Hematopoietic multipotent progenitor cell treated with erythropoietin and hydrocortisone succinate and interleukin-3 and kit ligand, for 6 days (in vitro differentiated cells): Measurements from ENCODE around the gene DIPK1A.
A peak's percentile ranks its signal among the peaks of the same experiment; 100 is the strongest.
"Not testable (repeated sequence)": the region's sequence is repeated elsewhere in the genome, so short reads cannot be mapped to it uniquely, and the experiment has no call there.

ENCODE experiments used
- DNase-seq: peaks from one replicate; pipeline ENCODE4 v3.0.0-alpha.2; 2015

DIPK1A gene

DNA sequence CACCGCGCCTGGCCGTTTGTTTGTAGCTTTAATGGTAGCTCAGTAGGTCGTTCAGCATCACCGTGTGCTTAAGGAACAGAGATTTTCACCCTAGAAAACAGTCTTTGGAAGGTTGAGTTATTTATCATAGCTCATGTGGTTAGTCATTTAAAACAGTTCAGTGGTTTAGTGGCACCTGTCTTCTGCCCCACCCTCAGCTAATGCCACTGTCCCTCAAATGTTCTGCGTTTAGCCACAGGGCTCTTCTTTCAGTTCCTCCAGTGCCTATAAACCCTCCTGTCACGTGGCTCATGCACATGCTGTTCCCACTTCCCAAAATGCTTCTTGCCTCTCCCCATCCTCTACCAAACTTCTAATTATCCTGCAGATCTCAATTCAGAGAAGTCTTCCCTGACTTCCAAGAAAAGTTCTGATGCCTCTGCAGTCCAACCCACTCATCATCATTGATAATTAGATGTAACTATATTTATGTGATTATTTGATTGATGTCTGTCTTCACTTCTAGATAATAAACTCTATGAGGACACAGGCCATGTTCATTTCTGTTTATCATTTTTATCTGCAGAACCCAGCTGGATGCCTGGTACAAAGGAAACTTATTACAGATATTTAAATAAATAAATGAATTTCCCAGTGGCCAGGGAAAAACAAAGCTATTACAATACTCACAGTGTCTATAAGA lies 14.4 kb upstream of the DIPK1A start:
- DNase-seq, result no peak

DNA sequence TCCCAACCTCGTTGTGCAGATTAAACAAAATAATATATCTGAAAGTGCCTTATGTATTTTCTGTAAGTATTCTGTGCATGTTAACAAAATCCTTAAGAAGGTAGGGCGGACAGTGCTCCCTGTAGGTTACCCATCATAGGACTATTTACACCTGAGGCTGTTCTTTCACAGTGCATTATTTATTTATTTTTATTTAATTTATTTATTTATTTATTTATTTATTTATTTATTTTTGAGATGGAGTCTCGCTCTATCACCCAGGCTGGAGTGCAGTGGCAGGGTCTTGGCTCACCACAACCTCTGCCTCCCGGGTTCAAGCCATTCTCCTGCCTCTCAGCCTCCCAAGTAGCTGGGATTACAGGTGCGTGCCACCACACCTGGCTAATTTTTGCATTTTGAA lies 12.8 kb upstream of the DIPK1A start:
- DNase-seq, result not testable (repeated sequence)

DNA sequence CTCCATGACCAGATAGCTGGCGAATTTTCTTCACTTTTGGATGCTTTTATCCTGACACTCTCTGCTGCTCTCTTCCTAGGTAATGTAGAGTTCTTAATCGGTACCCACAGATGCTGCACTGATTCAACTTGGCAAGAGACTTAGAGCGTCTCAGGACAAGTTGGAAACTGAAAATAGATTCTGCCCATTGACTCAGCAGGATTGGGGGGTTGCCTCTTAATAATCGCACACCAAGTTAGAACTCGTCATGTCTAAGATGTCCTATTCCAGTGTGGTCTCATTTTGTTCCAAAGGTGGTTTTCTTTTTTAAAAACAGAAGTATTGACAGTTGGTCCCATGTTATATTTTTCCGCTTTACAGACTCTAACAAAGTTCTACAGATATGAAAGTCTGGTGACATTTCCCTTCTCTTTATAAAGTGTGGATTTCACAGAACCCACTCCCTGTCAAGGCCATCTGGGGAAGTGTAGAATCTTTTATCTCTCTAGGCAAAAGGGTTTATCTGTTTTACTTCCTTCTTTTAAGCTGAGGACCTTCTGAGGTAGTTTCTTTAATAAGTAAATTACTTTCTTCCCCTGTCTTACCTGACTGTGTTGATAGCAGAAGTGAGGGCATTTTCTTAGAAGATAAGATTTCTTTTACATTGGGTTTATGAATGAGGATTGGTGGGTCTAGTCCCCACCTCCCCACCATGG lies 12.1 kb upstream of the DIPK1A start:
- DNase-seq, result peak; percentile 49

DNA sequence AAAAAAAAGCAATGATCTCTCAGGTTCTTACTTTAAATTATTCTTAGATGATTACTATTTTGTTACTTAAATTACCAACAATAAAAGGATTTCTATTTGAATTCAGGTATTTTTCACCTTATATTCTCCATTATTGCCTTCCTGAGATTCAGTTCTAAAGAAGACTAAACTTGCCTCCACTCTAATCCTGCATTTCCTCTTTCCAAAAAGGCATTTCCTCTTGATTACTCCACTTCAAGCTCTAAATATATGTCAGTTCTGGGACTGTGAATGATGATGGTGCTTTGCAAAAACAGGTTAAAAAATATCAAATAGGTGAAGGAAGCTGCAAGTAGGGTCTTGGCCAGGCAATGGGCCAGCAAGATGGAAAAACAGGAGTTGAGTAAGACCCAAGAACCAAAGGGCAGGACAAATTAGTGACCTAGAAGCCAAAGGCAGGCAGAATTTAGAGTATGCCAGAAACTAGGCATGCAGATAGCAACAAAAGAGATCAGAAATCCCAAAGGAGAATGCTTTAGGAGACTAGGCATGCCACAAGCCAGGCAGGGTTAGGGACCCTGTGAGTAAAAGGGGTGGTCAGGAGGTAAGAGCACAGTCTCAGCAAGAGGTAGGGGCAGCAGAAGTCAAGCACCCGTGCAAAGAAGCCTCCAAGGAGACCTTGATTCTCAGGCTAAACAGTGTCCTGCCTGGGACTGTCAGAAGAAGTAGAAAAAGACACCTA lies 11.3 kb upstream of the DIPK1A start:
- no peak for DNase-seq

DNA sequence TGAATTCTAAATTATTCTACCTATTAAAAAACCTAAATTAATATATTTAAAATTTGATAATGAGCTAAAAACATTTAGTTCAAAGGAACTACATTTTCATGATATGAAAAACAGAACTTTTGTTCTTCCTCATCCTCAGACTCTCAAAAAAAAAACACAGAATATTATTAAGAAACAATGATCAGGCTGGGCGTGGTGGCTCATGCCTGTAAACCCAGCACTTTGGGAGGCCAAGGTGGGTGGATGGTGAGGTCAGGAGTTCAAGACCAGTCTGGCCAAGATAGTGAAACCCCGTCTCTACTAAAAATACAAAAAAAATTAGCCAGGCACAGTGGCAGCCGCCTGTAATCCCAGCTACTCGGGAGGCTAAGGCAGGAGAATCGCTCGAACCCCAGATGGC lies 10.7 kb upstream of the DIPK1A start:
- not testable (repeated sequence) for DNase-seq

DNA sequence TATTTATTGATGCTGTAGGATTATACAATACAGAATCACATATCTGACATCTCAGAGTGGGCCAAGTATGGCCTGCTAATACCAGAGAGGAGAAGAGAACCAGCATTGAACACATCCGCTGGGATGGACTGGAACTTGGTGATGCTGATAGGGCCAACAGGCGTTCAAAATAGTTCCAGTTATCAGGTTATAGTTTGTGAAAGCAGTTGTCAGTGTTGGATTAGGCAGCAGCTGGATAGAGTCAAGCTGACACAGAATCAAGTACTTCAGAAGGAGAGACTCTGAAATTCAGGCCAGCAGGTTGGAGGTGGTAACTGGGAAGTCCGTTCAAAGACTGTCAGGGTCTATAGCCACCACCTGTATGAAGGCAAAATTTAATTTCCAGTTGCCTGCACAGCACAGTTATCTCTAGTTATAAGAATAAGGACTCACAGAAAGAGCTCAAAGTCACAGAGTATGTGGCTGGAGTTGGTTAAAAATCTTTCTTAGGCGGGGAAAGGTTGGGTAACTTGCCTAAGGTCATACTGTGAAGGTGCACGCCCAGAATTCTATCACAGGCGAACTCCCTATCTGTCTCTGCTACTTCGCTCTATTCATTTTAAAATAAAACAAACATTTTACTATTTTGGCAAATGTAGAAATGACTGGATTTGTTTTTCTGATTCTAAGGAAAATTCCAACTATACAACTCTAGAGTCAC lies 9.9 kb upstream of the DIPK1A start:
- DNase-seq, result no peak

DNA sequence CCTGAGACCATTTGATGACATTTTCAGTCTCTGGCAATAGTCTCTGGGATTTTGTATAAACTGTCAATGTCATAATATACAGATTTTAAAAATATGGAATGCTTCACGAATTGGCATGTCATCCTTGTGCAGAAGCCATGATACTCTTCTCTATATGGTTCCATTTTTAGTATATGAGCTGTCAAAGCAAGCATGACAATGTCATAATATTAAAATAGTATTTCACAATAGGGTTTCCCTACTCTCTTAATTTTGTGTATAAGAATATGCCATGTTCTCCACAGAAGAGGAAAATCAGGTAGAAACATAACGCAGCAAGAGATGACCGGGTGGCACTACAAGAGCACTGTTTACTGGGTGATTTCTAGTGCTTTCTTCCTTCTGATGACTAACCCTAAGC lies 8.3 kb upstream of the DIPK1A start:
- DNase-seq, result no peak

GRCh38 chr1:92968138-92969032 lies 7.1 kb upstream of the DIPK1A start:
- peak; percentile 49 for DNase-seq

DNA sequence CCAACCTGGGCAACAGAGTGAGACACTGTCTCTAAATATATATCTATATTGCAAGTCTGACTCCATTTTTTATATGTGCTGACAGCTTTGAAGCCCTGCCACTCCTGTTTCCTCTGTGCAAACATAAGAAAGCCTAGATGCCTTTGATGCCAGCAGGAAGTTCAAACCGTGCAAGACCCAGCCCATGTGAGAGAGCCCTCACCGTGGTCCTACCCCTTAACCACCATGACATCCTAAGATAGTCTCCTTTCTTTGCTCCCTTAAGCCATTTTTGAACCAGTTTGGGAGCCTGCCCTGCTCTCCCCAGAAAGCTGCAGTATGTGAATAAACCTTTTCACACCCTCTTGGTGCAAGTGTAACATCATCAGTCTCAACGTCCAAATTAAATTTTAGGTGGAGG lies 3.7 kb upstream of the DIPK1A start:
- DNase-seq, result no peak

DNA sequence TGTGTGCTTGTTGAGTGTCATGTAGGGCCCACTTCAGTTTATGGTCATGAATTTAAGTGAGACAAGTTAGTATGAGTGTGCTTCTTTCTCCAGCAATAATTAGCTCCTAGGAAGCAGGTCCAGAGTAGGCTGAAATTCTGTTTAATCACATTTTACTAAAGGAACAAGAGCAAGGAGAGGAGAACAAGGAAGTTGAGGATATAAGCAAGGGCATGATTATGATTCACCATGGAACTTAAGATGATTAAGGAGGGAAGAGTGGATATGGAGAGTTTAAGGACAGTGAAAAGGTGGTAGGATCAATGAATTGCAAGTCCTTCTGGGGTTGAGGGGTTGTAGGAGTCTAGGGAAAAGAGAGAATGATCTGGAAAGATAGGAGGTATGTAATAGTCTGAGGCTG lies 3.1 kb upstream of the DIPK1A start:
- no peak for DNase-seq

GRCh38 chr1:92961896-92962752 lies 862 bp upstream of the DIPK1A start:
- peak; percentile 61 for DNase-seq

DNA sequence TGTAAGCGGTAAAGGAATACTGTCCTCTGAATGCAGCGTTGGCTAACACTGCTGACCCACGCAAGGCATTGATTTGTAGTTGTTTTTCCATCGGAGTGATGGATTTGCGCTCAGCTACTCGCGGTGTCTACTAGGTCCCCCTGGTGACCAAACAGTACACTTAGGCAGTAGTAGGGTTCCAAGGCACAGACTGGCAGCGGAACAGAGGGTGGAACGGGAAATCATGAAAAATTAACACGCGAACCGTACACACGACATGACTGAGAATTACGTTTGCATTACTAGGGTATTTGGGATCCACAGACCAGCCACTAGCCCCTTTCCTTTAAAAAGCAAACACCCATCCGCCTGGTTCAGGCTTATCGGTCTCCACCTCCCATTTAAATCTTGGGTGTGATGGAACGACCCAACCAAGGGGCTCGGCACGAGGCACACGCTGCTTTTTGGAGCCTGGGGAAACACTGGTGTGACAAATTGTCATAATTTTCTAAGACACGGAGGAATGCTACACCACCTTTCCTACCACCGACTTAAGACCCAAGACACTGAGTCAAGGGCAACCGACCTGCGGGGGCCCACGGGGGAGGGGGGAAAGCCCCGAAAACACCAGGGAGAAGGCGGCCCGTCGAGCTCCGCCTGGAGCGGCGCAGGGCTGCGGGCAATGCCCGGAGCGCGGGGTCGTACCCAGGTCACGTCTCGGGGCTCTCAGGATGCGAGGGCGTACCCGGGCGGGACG lies 699 bp downstream of the DIPK1A start:
- DNase-seq, result peak; percentile 88

- no peak for DNase-seq
Observed at GRCh38 chr1:92958203-92958970, 2.9 kb downstream of the DIPK1A start.

DNA sequence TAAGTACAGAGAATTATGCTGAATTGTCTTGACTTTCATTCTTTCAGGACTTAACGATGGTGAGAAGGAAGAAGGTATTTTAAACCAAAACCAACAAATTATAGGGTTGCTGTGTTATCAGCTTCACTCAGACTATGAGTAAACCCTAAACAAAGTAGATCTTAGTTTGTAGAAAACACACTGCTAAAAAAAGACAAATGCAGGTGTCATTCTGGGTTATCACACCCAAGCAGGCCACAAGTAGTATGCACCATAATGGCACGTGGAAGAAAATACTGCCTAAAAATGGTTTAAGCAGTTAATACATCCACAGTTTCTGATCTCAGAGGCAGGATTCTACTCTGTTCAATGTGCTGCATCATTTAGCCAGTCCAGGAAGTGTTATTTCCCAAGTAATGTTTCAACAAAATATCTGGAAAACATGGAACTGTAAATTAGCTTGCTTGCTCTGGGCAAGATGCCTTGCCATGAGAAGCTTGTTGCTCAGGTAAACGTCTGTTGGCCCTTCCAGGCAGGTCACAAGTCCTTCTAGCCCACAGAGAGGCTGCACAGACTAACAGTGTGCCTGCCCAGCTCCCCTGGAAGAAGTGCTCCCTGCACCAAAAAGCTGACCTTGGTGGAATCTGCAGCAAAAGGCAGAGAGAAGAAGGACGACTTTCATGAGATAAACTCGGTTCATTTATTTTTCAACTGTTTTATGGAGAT lies 4.1 kb downstream of the DIPK1A start:
- peak; percentile 46 for DNase-seq

DNA sequence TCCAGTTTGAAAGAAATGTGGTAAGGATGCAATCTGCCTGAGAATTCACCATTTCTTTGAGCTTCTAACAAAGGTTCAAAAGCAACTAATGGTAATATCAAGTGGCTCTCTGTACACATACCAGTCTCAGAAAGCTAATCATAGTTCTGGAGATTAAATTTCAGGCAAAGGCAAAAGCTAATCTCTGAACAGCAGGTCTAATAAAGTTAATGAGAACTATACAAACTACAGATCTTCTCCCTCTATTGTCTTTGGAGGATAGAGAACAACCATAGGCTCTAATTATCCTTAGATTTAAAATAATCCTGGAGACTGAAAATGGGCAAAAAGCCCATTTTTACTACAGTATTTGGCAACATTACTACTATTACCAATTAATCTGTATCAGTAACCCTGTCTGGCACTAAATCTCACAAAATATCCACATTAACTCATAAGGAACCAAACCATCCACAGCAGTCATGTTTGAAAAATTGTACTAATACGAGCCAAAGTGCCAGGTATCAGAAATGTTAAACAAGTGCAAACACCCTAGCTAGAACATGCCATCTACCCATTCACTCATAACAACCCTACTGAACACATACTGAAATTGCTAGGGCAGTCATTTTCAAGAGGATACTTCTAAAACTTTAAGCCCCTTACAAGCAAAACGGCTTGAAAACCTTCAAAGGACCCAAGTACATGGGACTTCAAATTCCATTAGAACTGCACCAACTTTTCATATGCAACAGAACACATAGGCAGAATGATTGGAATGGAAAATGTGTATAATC lies 4.8 kb downstream of the DIPK1A start:
- DNase-seq, result no peak

DNA sequence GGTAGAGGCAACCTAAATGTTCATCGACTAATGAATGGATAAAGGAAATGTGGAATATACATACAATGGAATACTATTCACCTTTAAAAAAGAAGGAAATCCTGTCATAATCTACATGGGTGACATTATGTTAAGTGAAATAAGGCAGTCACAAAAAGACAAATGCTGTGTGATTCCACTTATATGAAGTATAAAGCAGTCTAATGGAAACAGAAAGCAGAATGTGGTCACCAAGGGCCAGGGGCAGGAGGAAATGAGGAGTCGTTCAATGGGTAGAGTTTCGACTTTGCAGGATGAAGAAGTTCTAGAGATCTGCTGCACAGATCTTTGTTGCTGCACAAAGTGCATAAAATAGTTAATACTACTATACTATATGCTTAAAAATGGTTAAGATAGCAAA lies 7.8 kb downstream of the DIPK1A start:
- peak; percentile 25 for DNase-seq

DNA sequence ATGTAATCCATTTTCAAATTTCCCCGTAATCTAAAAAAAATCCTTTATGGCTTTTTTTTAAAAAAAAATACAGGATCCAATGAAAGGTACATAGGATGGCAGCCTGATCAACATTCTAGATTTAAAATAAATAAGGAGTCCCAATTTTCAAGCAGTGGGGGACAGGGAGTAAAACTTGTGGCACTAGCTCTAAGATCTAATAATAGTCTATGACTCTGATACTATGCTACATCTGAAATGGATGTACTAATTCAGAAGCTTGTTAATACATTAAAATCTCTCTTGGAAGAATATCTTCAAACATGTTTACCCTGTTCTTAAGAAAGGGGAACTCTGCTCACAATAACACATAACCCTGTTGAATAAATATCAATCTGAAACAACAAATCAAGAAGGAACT lies 8.5 kb downstream of the DIPK1A start:
- DNase-seq, result no peak

- peak; percentile 39 for DNase-seq
Observed at GRCh38 chr1:92951141-92951582, 10.1 kb downstream of the DIPK1A start.
